NCI-H146 treated with DMSO at 0.1 percent for 48 hours (cell line): ENCODE results near the gene TMEM120B.
"Not testable (repeated sequence)": the region's sequence is repeated elsewhere in the genome, so short reads cannot be mapped to it uniquely, and the experiment has no call there.

Experiments
- DNase-seq: peaks from one replicate; lab custom pipeline; 2025; ENCODE audit not compliant: unreplicated experiment; lab: John Stamatoyannopoulos, UW

TMEM120B gene

DNA sequence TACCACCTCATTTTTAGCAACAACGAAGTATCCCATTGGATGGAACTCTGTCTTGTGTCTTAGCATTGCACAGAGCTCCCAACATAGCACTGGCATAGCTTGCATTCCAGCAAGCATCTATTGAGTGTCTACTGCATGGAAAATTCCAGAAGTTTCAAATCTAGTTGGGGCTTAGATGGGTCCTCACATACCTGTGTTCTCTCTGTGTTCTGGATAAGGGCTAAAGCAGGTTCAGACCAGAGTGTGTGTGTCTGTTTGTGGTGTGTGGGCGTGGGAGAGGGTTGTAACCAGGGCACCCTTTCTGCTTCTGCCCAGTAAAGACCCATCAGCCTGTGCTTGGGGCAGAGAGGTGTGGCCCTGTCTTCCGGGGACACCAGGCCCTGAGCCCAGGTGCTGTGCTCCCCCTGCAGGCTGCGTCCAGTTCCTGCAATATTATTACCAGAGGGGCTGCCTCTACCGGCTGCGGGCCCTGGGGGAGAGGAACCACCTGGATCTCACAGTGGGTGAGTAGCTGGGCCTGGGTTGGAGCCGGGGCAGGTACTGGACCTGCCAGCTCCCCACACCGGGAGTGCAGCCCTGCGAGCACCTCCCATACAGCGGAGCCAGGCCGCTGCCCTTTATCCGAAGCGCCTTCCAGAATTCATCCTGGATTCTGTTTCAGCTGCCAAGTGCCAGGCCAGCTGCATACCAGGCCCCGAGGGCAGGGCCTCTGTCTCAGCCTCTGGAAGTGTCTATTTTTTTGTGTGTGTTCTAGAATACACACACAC is 60.6 kb downstream of the TMEM120B start:
- peak; percentile 18 for DNase-seq

DNA sequence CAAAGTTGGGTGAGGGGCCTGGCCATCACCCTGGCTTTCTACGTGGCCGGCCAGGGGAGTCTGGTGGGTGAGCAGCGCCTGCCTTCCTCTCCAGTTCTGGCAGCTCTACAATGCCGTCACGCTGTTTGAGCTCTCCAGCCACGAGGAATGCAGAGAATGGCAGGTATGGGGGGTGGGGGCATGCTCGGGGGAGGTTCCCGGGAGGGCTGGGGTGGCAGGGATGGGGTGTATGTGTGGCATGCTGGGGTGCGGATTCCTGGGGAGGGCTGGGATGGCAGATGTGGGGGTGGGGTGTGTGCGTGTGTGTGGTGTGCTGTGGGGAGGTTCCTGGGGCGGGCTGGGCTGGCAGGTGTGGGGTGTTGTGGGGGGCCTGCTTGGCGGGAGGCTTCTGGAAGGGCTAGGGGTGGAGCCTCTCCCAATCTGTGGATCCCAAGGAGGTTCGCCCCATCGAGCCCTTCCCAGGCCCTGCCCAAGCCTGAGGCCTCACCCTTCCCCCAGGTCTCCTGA is 62.5 kb downstream of the TMEM120B start:
- DNase-seq = no peak

DNA sequence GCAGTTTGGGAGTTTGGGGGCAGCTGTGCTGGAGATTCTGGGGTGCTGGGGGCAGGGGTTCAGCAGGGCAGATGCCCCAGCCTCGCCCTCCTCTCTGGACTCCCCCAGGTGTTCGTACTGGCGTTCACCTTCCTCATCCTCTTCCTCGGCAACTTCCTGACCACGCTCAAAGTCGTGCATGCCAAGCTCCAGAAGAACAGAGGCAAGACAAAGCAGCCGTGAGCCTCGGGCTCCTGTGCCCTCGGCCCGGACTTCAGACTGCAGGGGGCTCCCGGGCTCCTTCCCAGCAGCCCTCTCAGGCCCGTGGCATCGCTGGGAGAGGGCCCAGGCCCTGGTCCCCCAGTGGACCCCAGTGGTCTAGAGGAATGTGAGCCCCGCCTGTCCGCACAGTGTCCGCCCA is 62.9 kb downstream of the TMEM120B start:
- no peak for DNase-seq

DNA sequence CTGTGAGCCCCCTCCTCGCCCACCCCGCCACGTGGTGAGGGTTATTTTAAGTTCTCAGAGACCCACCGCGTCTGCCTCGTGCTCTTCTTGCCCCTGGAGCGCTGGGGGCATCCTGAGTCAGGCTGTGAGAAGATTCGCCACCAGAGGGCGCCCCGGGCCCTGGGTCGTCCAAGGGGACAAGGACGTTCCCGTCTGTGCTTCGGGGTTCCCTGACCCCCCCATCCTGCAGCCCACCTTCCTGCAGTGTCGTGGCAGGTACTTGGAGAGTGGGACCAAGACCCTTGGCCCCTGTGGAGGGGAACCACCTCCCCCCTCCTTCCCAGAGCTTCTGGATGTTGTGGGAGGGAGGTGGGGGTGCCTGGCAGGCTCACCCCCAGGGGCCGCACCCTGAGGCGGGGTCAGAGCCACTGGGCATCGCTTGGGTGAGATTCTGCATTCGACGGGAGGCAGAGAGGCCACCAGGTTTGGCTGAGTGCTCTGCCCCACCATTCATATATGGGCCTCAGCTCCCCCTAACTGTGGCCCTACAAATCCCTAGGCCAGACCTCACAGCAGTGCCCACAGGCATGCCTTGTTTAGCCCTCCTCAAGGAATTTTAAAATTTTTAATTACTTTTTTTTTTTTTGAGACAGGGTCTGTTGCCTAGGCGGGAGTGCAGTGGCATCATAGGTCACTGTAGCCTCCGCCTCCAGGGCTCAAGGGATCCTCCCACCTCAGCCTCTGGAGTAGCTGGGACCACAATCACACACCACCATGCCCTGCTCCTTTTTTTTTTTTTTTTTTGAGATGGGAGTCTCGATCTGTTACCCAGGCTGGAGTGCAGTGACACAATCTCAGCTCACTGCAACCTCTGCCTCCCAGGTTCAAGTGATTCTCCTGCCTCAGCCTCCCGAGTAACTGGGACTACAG is 63.9 kb downstream of the TMEM120B start:
- DNase-seq = peak; percentile 13

DNA sequence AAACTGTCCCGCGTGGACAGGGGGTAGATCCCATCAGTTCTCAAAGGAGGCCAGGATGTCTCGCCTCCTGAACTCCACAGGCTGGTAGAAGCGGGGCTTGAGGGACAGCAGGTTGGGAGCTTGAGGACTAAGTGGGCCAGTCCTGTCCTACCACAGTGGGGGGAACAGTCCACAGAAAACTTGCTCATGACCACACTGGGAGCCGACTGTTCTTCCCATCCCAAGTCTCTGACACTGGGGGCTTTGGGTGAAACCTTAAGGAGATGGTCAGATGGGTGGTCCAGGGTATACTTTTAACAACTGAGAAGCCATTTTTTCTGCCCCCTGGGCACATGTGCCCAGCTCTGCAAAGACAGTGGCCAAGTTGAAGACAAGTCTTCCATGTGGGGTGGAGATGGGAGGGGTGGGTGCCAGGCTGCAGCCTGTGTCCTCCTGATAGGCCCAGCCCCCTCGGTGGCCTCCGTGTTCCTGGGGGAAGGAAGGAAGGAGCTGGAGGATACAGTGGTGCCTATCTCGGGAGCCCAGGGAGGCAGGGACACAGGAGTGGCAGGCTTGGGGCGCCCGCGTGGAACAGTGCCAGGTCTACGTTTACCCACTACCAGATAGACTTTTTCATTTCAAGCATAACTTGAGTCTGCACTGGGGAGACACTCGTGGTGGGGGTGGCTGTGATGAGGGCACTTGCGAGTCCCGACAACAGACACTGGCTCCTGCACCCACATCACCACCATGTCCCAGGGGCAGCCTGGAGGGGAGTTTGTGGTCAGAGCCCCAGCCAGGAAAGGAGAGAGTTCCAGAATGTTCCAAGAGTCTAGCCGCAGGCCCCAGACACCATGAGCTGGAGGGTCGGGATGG is 66.2 kb downstream of the TMEM120B start:
- no peak for DNase-seq

DNA sequence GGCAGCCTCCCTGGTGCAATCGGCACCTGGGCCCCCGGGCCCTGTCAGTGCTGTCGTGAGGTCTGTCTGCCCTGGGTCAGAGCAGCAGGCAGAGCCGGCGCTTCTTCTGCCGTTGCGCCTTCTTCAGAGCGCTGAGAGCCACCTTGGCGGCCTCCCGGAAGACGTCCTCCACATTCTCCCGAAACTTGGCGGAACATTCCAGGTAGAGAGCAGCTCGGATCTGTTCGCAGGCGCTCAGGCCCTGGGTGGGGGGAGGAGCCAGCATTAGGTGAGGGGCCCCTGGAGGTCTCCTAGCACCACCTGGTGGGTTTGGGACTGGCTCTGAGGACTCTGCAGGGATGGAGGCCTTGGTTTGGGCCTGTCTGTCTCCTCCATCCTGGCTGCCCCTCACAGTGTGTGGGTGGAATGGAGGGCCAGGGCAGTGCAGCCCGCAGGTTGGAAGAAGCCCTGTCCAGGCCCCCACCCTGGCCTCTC is 66.9 kb downstream of the TMEM120B start:
- no peak for DNase-seq

DNA sequence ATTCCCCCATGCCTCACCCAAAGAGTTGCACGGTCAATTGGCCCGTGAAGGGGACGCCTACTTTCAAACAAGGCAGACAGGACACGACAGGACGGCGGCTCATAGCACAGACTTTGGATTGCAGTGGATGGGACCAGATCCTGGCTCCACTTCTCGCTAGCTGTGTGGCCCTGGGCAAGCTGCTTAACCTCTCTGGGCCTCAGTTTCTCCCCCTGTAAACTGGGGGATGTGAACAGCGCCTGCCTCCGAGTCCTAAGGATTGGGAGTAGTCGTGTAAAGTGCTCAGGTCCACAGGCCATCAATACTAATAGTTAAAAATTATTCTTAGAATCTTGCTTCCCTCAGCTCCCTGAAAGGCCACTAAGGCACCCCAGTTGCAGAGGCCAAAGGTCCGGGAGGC is 67.9 kb downstream of the TMEM120B start:
- DNase-seq = no peak

DNA sequence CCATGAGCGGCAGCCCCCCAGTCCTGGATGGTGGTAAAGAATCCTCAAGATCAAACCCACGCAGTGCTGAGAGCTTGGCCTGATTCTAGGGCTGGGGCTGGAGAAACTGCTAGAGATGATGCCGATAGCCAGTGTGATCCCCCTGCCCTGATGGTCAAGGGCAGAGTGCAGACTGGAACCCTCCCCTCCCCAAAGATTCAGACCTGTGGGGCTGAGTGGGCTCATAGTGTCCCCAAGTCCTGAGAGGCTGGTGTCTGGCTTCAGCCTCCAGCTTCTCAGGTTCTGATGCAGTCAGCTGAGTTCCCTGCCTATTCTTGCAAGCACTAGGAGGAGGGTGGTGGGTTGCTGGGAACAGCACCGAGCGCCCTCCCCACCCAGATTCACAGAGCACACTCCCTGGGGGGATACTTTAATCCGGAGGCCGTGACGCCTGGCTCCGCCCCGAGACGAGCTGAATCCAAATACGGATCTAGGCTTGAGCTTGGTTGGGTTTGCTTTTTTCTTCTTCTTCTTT is 69.0 kb downstream of the TMEM120B start:
- DNase-seq = no peak

DNA sequence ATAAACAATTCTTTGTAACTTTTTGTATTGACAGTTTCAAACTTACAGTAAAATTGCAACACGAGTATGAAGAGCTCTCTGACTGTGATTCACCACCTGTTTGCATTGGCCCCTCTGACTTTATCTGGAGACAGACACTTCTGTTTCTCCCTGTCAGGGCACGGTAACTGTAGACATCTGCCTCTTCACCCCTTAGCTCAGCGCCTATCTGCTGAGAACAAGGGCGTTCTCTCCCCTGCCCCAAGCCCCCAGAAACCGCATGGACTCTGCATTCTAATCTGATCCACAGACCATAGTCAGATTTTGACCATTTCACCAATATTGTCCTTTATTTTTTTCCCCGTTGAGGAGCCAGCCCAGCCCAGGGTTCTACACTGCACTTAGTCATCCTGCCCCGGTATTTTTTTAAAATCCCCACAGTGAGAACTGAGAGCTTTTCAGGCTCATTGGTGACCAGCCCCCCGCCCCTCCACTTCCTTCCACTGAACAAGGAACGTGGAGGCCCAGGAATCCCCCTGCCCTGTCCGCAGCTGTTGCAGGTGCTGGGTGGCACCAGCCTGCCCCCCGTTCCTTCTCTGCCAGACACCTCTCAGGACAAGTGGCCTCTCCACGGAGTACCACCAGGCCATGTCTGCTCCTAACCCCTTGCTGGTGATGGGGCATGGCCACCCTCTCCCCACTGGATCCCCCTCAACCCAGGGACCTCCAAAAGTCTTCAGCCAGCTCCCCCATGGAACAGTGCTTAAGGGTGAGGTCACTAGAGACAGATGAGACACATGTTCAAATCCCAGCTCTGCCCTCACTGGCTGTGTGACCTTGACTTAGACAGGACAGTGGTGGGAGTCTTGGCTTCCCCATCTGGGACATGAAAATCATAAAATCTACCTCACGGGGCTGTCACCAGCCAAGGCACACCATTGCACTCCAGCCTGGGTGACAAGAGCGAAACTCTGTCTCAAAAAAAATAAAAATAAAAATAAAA is 69.7 kb downstream of the TMEM120B start:
- no peak for DNase-seq

DNA sequence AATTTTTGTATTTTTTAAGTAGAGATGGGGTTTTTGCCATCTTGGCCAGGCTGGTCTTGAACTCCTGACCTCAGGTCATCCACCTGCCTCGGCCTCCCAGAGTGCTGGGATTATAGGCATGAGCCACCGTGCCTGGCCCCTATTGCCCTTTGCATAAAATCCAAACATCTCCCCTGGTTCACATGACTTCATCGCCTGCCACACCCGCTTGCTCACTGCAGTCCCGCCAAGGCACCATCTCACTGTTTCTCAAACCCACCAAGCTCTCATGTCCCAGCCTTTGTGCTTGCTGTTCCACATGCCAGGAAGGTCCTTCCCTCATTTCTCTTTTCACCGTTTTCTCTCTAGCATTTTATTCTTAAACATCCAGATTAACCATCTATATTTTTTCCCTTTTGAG is 71.2 kb downstream of the TMEM120B start:
- DNase-seq = no peak

DNA sequence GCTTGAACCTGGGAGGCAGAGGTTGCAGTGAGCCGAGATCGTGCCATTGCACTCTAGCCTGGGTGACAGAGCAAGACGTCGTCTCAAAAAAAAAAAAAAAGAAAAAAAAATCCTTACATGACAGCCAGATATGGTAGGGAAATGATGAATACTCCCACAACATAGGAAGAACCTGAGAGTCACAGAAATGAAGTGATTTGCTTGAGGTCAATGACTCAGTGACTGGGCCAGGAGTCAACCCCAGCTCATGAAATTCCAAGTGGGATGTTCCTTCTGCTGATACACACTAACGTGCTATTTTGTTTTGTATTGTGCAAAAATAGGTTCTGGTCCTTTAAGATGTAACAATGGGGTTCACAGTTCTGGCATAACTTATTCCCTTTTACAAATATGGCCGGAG is 71.9 kb downstream of the TMEM120B start:
- no peak for DNase-seq

DNA sequence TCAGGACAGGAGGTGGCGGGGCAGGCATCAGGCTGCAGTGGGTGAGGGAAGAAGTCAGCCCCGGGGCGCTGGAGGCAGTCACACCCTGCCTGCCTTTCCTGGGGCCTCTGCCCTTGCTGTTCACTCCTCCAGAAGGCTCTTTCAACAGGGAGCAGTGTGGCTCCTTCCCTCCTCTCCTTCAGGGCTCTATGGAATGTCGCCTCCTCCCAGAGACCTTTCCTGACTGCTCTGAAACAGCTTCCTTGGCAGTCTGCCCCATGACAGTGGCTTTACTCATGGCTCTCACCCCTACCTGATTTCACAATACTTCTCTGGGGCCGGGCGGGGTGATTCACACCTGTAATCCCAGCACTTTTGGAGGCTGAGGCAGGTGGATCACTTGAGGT is 73.9 kb downstream of the TMEM120B start:
- DNase-seq = no peak

DNA sequence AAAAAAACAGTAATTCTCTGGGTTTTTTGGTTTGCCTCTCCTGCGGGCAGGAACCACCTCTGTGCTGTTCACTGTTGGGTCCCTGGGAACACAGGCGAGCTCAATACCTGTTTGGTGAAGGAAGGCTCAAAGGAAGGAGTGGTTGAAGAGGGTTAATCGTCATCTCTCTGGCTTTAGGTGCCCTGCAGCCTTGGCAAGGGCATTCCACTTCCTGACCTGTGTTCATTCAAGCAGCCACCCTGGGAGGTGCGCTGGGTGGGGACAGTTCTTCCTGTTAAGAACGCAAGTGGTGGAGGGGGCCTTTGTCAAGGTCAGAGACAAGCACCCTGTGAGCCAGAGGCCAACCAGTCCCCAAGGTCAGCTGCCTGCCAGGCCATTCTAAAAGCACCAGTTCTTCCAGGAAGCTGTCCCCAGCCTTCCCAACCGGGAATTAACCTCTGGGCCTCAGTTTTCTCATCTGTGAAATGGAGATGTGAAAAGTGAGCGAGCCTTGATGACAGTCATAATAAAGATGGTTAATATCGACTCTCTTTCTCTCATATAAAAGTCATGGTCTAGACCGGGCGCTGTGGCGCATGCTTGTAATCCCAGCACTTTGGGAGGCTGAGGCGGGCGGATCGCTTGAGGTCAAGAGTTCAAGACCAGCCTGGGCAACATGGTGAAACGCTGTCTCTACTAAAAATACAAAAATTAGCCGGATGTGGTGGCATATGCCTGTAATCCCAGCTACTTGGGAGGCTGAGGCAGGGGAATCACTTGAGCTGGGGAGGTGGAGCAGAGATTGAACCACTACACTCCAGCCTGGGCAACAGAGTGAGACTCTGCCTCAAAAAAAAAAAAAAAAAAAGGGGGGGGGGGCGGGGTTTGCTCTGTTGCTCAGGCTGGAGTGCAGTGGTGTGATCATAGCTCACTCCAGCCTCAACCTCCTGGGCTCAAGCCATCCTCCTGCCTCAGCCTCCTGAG is 74.8 kb downstream of the TMEM120B start:
- DNase-seq = no peak

DNA sequence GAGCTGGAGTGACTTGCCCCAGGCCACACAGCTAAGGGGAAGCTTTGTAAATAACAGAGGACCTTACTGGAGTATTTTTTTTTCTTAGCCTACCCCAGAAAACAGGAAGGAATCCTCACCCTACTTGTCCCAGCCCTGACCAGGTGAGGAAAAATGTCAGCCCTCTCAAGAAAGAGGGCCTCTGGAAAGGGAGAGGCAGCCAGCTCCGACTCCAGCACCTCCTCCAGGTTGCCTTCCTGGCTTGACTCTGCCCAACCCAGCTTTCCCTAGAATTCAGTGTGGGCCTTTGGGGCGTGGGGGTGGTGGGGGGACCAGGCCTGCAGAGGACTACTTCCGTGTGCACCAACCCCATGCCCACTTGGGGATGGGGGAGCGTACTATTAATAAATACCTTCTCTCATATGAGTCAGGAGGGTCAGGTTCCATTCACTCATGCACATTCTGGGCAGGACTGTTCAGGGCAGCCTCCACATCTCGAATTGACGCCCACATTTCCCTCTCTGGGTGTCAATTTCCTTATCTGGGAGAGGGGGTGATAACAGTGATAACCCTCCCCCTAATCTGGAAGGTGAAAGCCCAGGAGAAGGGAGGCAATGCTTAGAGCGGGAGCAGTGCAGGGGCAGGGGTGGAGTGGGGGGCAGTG is 75.7 kb downstream of the TMEM120B start:
- DNase-seq = no peak

DNA sequence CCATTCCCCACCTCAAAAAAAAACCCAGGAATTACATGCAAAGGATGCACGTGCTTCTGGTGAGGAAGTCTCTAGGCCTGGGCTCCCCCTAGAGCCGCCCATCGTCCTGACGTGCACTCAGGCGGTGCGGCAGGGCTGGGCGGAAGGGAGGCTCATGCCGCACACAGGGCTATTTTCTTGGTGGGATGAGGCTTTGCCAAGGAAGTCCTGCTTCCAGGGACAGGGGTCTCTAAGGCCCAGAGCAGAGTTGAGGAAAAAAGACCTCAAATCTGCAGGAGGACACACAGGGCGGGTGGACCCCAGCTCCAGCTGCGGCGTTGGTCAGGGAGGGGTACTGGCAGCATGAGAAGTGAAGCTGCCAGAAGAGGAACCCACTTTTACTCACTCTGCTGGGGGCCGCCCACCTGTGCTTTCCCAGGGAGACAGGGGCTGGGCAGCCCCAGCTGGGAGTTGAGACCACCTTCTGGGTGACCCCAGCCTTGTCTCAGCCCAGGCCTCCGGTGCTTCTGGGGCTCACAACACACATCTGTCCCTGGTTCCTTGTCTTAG is 76.8 kb downstream of the TMEM120B start:
- no peak for DNase-seq

DNA sequence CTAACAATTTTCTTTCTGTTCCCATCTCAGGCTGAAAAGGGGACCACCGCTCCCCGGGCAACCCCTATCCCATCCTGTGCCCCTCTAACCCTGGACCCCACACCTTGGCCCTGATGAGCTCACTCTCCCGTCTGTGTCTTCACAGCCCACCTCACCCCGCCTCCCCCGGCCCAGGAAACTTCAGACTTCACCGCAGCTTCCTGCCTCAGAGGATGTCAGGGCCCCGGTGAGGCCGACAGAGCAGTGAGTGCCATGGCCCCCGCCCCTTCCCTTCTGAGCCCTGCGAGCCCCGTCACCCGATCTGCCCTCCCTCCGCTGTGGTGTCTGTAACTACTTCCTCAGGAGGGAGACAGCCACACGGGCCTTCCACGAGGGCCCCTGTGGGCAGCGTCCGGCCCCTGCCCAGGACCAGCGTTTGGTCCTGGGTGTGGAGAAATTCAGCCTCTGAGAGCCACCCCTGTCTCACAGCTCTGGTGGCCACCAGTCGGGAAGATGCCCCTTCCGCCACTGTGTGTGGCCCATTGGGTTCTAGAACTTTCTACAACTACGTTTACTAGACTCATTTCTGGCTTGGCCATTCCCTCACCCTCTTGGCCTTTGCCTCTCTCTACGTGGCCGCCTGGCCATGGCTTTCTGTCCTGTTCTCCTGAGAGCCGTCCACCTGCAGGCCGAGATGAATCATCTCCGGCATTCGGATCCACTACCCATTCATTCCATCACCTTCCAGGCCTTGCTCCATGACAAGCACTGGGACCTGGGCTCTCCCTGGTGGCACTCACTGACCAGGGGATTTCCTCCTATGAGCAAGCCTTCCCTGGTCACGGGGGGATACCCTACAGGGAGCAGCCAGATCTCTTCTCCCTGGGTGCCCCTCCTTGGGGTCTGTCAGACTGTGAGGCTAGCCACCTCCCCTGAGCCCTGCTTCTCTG is 77.5 kb downstream of the TMEM120B start:
- DNase-seq = no peak

DNA sequence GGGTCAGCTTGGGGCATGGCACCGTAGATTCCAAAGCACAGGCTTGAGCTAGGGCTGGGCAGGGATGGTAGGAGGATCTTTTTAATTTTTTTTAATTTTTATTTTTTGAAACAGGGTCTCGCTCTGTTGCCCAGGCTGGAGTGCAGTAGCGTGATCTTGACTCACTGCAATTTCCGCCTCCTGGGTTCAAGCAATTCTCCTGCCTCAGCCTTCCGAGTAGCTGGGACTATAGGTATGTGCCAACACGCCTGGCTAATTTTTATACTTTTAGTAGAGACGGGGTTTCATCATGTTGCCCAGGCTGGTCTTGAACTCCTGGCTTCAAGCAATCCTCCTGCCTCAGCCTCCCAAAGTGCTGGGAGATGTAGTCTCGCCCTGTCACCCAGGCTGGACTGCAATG is 78.2 kb downstream of the TMEM120B start:
- not testable (repeated sequence) for DNase-seq
